Thyroid gland (tissue), 4 donors: ENCODE measurements around the gene WNT7B.

ENCODE experiments used
- POLR2A ChIP-seq, 2 donors: fragments of 450-650 bp; IDR thresholded peaks; one replicate each; pipeline ENCODE4 v1.6.1; 2017; ENCODE audit warnings: antibody characterized with exemption in 2 of 2, mild to moderate bottlenecking in 2 of 2, moderate library complexity in 1 of 2
- TF ChIP-seq, protein P1 (sequence below), 6 experiments: fragments of 200-600 bp in 3 of 6; fragments of 450-650 bp in 3 of 6; sonication (generic) in 3 of 6; IDR thresholded peaks; one replicate each; pipeline ENCODE4 v1.5.1; 2016 to 2019; ENCODE audit warnings: antibody characterized with exemption in 6 of 6, mild to moderate bottlenecking in 2 of 6, inconsistent platforms in 1 of 6, moderate library complexity in 1 of 6

DNA sequence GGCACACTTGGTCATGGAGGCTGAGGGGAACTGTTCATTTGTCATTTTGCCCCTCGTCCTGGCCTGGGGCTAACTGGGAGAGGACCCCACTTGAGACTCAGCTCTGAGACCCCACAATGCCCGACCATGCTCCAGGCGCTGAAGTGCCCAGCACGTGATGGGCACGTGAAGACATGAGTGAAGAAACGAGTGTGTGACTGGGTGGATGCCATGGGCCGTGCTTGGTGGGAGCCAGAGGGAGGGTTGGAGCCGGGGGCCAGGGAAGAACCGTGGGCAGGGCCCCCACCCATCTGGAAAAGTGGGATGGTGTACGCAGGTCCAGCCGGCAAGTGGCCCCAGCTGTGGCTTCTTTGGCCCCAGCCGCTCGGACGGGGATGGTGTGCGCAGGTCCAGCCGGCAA, 61.1 kb downstream of the WNT7B start:
- TF ChIP-seq, protein P1, sequence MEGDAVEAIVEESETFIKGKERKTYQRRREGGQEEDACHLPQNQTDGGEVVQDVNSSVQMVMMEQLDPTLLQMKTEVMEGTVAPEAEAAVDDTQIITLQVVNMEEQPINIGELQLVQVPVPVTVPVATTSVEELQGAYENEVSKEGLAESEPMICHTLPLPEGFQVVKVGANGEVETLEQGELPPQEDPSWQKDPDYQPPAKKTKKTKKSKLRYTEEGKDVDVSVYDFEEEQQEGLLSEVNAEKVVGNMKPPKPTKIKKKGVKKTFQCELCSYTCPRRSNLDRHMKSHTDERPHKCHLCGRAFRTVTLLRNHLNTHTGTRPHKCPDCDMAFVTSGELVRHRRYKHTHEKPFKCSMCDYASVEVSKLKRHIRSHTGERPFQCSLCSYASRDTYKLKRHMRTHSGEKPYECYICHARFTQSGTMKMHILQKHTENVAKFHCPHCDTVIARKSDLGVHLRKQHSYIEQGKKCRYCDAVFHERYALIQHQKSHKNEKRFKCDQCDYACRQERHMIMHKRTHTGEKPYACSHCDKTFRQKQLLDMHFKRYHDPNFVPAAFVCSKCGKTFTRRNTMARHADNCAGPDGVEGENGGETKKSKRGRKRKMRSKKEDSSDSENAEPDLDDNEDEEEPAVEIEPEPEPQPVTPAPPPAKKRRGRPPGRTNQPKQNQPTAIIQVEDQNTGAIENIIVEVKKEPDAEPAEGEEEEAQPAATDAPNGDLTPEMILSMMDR (IDR thresholded peaks at IDR 0.05): no peak
- TF ChIP-seq POLR2A (IDR thresholded peaks at IDR 0.05): no peak
